Measurements from ENCODE around the gene DGAT2.
A peak's percentile ranks its signal among the peaks of the same experiment; 100 is the strongest.

Gene DGAT2

DNA sequence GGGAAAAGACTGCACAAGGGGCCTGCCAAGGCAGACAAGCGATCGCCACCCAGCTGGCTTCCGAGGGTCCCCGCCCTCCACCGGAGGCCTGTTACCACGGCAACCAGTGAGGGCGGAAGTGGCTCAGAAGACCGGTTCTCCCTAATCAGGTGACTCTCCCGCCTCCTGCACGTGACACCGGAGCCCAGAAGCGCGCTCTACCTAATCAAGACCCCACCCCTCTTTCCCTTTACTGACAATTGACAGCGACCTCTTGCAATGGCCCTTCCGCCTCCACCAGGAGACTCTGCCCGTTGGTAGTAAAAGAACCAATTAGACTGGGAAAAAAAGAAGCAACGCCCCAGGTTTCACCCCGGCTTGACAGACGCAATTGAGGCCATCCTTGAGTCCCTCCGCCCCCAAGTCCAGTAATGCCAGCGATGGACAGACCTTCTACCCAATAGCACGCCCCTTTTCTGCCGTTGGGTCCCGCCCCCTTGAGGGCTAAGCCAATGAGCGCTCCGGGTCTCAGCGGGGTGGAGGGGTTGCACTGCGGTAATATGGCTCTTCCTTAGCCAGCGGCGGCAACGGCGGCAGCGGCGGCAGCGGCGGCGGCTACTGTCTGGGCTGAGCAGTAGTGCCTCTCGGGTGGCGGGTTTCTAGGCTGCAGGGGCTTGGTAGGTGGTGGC is 46.2 kb downstream of the DGAT2 start, which contains the start of gene UVRAG:
Gene UVRAG (plus strand): TSS at position 534 of the 668 bp plus-strand sequence. CDS start 198 bp downstream, outside the sequence.
- no peak for TF ChIP-seq CTCF (IDR thresholded peaks at IDR 0.05; ENCODE audit: low read length, missing control alignments)
- DNase-seq (ENCODE audit: low read depth): peak; percentile 100
- peak within 1 kb of the TSS; percentile 73 for H3K4me3 ChIP-seq (replicated peaks; ENCODE audit: low read depth, low read length)

- H3K4me3 ChIP-seq (replicated peaks; ENCODE audit: low read depth, low read length): peak overlapping the region; percentile 73
- no peak for TF ChIP-seq CTCF (IDR thresholded peaks at IDR 0.05; ENCODE audit: low read length, missing control alignments)
- peak; percentile 42 for DNase-seq (ENCODE audit: low read depth)
Observed at GRCh38 chr11:75815345-75816168, 47.0 kb downstream of the DGAT2 start.

DNA sequence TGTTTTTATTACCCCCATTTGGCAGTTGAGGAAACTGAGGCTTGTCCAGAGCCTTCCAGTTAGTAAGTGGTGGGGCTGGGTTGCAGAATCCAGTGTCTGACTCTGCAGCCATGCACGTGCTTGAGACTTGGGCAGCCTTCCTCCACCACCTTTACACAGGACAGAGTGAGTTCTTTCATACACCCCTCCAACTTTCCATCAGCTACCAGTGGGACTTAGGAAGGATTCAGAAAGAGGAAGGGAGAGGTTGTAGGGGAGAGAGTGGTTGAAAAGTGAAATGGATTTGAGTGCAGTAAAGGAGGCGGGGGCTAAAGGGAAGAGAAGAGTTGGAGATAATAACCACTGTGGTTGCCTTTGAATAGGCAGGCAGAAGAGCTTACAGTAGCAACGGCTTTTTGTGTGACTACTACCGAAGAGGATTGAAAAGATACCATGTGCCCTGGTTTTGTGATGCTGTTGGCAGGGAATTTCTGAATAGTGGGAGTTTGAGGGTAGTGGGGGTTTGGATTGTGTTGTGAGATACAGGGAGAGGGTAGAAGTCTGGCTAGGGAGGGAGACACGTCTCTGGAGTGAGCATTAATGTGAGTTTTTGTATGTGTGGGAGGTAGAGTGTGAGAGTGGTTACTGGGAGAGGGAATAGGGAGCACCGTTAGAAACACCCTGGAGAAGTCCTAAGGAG is 48.1 kb downstream of the DGAT2 start:
- peak; percentile 19 for DNase-seq (ENCODE audit: low read depth)
- peak overlapping the region; percentile 73 for H3K4me3 ChIP-seq (replicated peaks; ENCODE audit: low read depth, low read length)
- TF ChIP-seq CTCF (IDR thresholded peaks at IDR 0.05; ENCODE audit: low read length, missing control alignments): no peak

DNA sequence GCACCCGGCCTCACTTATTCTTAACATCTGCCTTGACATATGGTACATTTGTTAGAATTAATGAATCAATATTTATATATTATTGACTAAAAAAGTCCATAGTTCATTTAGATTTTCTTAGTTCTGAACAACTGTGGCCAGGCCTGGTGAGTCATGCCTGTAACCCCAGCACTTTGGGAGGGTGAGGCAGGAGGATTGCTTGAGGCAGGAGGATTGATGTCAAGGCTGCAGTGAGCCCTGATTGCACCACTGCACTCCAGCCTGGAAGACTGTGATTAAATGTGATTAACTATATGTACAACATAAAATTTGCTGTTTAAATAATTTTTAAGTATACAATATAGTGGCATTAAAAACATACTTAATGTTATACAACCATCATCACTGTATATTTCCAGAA is 52.1 kb downstream of the DGAT2 start:
- no peak overlapping the region for H3K4me3 ChIP-seq (replicated peaks; ENCODE audit: low read depth, low read length)
- DNase-seq (ENCODE audit: low read depth): peak; percentile 41
- TF ChIP-seq CTCF (IDR thresholded peaks at IDR 0.05; ENCODE audit: low read length, missing control alignments): no peak

DNA sequence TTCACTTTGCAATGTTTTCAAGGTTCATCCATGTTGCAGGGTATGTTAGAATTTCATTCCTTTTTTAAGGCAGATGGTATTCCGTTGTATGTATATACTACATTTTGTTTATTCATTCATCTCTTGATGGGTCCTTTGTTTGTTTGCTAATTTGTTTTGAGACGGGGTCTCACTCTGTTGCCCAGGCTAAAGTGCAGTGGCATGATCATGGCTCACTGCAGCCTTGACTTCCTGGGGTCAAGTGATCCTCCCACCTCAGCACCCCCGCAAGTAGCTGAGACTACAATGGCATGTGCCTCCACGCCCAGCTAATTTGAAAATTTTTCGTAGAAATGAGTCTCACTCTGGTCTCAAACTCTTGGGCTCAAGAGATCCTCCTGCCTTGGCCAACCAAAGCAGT is 52.6 kb downstream of the DGAT2 start:
- DNase-seq (ENCODE audit: low read depth): no peak
- no peak for TF ChIP-seq CTCF (IDR thresholded peaks at IDR 0.05; ENCODE audit: low read length, missing control alignments)
- H3K4me3 ChIP-seq (replicated peaks; ENCODE audit: low read depth, low read length): no peak overlapping the region

- no peak for TF ChIP-seq CTCF (IDR thresholded peaks at IDR 0.05; ENCODE audit: low read length, missing control alignments)
- H3K4me3 ChIP-seq (replicated peaks; ENCODE audit: low read depth, low read length): no peak overlapping the region
- DNase-seq (ENCODE audit: low read depth): no peak
Observed at GRCh38 chr11:75822541-75822940, 54.0 kb downstream of the DGAT2 start.
